SK-N-SH (cell line): ENCODE results near the gene VSIG2.

Source experiments
- EP300 ChIP-seq, 2 experiments: IDR thresholded peaks; 2 replicates each; pipeline versions ENCODE4 v1.4.0 to v1.6.1; 2012; ENCODE audit warnings: borderline replicate concordance in 1 of 2, low read depth in 1 of 2, low read length in 1 of 2
- EZH2phosphoT487 ChIP-seq: fragments of 200-600 bp; sonication (generic); IDR thresholded peaks from 2 replicates; pipeline ENCODE4 v1.6.1; 2017; ENCODE audit warnings: low read depth, mixed run types, mild to moderate bottlenecking, antibody characterized with exemption, moderate library complexity, borderline replicate concordance
- GATA2 ChIP-seq: sonication (generic); formaldehyde crosslinking; IDR thresholded peaks from 2 replicates; pipeline ENCODE4 v1.5.0; 2020; ENCODE audit warnings: mild to moderate bottlenecking, missing genetic modification reagents
- MXI1 ChIP-seq: IDR thresholded peaks from 2 replicates; pipeline ENCODE4 v1.6.1; 2012; ENCODE audit warnings: mild to moderate bottlenecking, low read depth, low read length, improper control_type of control experiment
- NFIC ChIP-seq: IDR thresholded peaks from 2 replicates; pipeline ENCODE4 v1.4.0; 2012; ENCODE audit warnings: borderline replicate concordance
- POLR2AphosphoS5 ChIP-seq: IDR thresholded peaks from 2 replicates; pipeline ENCODE4 v1.6.1; 2012; ENCODE audit warnings: low read depth, low read length
- RAD21 ChIP-seq: IDR thresholded peaks from 2 replicates; pipeline ENCODE4 v1.6.1; 2012; ENCODE audit warnings: mild to moderate bottlenecking, low read length
- RXRA ChIP-seq: IDR thresholded peaks from 2 replicates; pipeline ENCODE4 v1.4.0; 2012; ENCODE audit warnings: low read depth, mild to moderate bottlenecking, borderline replicate concordance
- SIN3A ChIP-seq: IDR thresholded peaks from 2 replicates; pipeline ENCODE4 v1.6.1; 2012; ENCODE audit warnings: low read depth, mild to moderate bottlenecking, low read length, moderate library complexity, borderline replicate concordance
- TF ChIP-seq, protein P1 (sequence below): fragments of 150-350 bp; IDR thresholded peaks from 2 replicates; pipeline ENCODE4 v1.6.1; 2017; ENCODE audit warnings: antibody characterized with exemption, low read length, low read depth, borderline replicate concordance
- TF ChIP-seq, protein P2 (sequence below): fragments of 200-600 bp; sonication (generic); IDR thresholded peaks from 2 replicates; pipeline ENCODE4 v1.6.1; 2017; ENCODE audit warnings: antibody characterized with exemption, mild to moderate bottlenecking, moderate library complexity
- TF ChIP-seq, protein P3 (sequence below): IDR thresholded peaks from 2 replicates; pipeline ENCODE4 v1.6.1; 2012; ENCODE audit warnings: mild to moderate bottlenecking, low read depth, low read length, moderate library complexity
- TF ChIP-seq, protein P4 (sequence below): IDR thresholded peaks from 2 replicates; pipeline ENCODE4 v1.4.0; 2012; ENCODE audit warnings: low read depth, borderline replicate concordance
- TF ChIP-seq, protein P5 (sequence below): IDR thresholded peaks from 2 replicates; pipeline ENCODE4 v1.4.0; 2012; ENCODE audit warnings: low read depth

DNA sequence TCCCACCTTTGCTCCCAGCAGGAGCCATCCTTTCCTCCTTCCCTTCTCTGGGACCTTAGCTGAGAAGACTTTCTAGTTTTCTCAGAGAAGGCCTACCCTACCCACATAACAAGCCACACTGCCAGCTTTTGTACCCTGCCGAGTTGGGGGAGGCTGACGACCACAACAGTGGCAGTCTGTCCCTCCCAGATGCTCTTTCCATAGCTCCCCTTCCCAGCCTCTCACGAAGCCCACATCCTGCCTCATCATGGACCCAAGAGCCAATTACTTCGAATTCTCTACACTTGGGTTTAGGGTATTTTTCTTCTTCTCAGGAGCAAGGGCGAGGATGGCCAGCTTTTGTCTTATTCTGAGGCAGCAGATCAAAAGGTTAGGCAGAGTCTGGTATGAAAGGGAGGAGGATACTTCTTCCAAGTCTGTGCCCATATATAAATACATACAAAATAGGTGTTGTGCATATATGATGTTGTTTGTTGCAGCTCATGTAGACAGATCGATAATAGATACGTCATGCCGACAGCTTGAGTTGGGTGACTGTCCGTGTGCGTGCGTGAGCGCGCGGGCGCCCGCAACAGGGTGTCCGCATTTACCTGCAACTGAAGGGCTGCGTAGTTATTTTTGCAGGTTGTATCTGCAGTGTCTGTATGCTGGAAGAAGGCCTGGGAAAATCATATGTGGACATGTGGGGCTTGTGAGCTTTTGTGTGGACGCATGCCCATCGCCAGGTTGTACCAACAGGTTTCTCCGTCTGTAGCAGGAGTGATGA lies 13.2 kb downstream of the VSIG2 start:
- TF ChIP-seq, protein P1, sequence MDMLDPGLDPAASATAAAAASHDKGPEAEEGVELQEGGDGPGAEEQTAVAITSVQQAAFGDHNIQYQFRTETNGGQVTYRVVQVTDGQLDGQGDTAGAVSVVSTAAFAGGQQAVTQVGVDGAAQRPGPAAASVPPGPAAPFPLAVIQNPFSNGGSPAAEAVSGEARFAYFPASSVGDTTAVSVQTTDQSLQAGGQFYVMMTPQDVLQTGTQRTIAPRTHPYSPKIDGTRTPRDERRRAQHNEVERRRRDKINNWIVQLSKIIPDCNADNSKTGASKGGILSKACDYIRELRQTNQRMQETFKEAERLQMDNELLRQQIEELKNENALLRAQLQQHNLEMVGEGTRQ, result no peak
- TF ChIP-seq, protein P2, sequence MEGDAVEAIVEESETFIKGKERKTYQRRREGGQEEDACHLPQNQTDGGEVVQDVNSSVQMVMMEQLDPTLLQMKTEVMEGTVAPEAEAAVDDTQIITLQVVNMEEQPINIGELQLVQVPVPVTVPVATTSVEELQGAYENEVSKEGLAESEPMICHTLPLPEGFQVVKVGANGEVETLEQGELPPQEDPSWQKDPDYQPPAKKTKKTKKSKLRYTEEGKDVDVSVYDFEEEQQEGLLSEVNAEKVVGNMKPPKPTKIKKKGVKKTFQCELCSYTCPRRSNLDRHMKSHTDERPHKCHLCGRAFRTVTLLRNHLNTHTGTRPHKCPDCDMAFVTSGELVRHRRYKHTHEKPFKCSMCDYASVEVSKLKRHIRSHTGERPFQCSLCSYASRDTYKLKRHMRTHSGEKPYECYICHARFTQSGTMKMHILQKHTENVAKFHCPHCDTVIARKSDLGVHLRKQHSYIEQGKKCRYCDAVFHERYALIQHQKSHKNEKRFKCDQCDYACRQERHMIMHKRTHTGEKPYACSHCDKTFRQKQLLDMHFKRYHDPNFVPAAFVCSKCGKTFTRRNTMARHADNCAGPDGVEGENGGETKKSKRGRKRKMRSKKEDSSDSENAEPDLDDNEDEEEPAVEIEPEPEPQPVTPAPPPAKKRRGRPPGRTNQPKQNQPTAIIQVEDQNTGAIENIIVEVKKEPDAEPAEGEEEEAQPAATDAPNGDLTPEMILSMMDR, result no peak
- TF ChIP-seq MXI1, result no peak
- no peak for TF ChIP-seq SIN3A
- TF ChIP-seq GATA2 (CRISPR knock-in tag), result no peak
- no peak for TF ChIP-seq EP300 (IDR thresholded peaks at IDR 0.05; ENCODE audit: borderline replicate concordance in 1 of 2, low read depth in 1 of 2, low read length in 1 of 2)
- TF ChIP-seq EZH2phosphoT487, result no peak
- TF ChIP-seq, protein P3, sequence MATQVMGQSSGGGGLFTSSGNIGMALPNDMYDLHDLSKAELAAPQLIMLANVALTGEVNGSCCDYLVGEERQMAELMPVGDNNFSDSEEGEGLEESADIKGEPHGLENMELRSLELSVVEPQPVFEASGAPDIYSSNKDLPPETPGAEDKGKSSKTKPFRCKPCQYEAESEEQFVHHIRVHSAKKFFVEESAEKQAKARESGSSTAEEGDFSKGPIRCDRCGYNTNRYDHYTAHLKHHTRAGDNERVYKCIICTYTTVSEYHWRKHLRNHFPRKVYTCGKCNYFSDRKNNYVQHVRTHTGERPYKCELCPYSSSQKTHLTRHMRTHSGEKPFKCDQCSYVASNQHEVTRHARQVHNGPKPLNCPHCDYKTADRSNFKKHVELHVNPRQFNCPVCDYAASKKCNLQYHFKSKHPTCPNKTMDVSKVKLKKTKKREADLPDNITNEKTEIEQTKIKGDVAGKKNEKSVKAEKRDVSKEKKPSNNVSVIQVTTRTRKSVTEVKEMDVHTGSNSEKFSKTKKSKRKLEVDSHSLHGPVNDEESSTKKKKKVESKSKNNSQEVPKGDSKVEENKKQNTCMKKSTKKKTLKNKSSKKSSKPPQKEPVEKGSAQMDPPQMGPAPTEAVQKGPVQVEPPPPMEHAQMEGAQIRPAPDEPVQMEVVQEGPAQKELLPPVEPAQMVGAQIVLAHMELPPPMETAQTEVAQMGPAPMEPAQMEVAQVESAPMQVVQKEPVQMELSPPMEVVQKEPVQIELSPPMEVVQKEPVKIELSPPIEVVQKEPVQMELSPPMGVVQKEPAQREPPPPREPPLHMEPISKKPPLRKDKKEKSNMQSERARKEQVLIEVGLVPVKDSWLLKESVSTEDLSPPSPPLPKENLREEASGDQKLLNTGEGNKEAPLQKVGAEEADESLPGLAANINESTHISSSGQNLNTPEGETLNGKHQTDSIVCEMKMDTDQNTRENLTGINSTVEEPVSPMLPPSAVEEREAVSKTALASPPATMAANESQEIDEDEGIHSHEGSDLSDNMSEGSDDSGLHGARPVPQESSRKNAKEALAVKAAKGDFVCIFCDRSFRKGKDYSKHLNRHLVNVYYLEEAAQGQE, result no peak
- no peak for TF ChIP-seq POLR2AphosphoS5
- no peak for TF ChIP-seq RAD21
- TF ChIP-seq RXRA, result no peak
- TF ChIP-seq, protein P4, sequence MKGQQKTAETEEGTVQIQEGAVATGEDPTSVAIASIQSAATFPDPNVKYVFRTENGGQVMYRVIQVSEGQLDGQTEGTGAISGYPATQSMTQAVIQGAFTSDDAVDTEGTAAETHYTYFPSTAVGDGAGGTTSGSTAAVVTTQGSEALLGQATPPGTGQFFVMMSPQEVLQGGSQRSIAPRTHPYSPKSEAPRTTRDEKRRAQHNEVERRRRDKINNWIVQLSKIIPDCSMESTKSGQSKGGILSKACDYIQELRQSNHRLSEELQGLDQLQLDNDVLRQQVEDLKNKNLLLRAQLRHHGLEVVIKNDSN, result no peak
- TF ChIP-seq NFIC, result no peak
- TF ChIP-seq, protein P5, sequence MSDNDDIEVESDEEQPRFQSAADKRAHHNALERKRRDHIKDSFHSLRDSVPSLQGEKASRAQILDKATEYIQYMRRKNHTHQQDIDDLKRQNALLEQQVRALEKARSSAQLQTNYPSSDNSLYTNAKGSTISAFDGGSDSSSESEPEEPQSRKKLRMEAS, result no peak
